Heart left ventricle (tissue), 13 donors: ENCODE measurements around the gene RBBP5.

Experiments
- POLR2A ChIP-seq, 2 donors: fragments of 450-650 bp; IDR thresholded peaks; one replicate each; pipeline ENCODE4 v1.6.1; 2017; ENCODE audit warnings: antibody characterized with exemption in 2 of 2, mild to moderate bottlenecking in 2 of 2, moderate library complexity in 2 of 2
- TF ChIP-seq, protein P1 (sequence below), 12 donors: fragments of 200-600 bp; sonication (generic) in 4 of 12; IDR thresholded peaks; one replicate each; pipeline versions ENCODE4 v1.5.0 to v1.8.0; 2018 to 2022; ENCODE audit warnings: antibody characterized with exemption in 12 of 12, mild to moderate bottlenecking in 5 of 12
- donor health status: ischemic (EF 13 %, LVEDD 7.1; RV severe dilation, severe dysfunction).
- donor health status: DM: no; HTN: yes; CAD: no.
- donor health status: DM: no; HTN: no; CAD: no.
- donor health status: ischemic (EF 25% LVEDD 6.9; RV normal size, moderate dysfunction).
- donor health status: ischemic (EF 25% LVEDD 5.7; RV mildly dilated, moderate dysfunction).
- donor health status: ischemic (EF 35%, LVEDD 5.7; RV mildly dilated, moderate dysfunction).
- donor health status: nonischemic (EF 11% LVEDD 7.7; RV severe dilation, severe dysfunction).
- donor health status: DM: yes; HTN: yes; CAD: no.
- donor health status: PGD.
- donor health status: ischemic (EF 29% LVEDD 5.4; RV normal size, mild dysfunction).
- donor health status: nonischemic (EF 23%, LVEDD 6.1; RV moderate dilation, normal function).

DNA sequence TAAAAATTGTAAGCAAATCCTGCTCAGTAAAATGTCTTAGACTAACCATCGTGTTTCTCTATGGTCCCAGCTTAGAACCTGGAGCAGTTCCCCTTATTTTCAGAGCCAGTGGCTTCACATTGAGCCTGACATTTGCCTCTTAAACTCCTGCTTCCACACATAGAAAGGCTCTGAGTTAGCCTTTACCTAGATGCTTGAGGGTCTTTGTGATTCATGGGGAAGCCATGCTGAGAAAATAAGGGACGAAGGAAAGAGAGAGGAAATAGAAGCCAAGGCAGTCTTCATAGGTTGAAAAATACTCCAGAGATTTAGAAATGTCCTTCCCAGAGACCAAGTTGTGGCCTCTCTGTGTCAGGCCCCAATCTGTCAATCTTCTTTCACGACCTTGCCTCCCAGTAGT, 16.1 kb upstream of the RBBP5 start:
- TF ChIP-seq, protein P1, sequence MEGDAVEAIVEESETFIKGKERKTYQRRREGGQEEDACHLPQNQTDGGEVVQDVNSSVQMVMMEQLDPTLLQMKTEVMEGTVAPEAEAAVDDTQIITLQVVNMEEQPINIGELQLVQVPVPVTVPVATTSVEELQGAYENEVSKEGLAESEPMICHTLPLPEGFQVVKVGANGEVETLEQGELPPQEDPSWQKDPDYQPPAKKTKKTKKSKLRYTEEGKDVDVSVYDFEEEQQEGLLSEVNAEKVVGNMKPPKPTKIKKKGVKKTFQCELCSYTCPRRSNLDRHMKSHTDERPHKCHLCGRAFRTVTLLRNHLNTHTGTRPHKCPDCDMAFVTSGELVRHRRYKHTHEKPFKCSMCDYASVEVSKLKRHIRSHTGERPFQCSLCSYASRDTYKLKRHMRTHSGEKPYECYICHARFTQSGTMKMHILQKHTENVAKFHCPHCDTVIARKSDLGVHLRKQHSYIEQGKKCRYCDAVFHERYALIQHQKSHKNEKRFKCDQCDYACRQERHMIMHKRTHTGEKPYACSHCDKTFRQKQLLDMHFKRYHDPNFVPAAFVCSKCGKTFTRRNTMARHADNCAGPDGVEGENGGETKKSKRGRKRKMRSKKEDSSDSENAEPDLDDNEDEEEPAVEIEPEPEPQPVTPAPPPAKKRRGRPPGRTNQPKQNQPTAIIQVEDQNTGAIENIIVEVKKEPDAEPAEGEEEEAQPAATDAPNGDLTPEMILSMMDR (IDR thresholded peaks at IDR 0.05), result no peak
- no peak for TF ChIP-seq POLR2A (IDR thresholded peaks at IDR 0.05)
